GM19455 (cell line): ENCODE data around the gene CACNA2D1.
"Not testable (repeated sequence)": the region's sequence is repeated elsewhere in the genome, so short reads cannot be mapped to it uniquely, and the experiment has no call there.

ENCODE experiments used
- ATAC-seq: cut with Tn5 transposase; IDR thresholded peaks from one replicate; pipeline ENCODE4 v1.9.1; 2021; ENCODE audit not compliant: unreplicated experiment

CACNA2D1 gene

GRCh38 chr7:82393840-82394220 lies 49.7 kb downstream of the CACNA2D1 start:
- no peak for ATAC-seq

DNA sequence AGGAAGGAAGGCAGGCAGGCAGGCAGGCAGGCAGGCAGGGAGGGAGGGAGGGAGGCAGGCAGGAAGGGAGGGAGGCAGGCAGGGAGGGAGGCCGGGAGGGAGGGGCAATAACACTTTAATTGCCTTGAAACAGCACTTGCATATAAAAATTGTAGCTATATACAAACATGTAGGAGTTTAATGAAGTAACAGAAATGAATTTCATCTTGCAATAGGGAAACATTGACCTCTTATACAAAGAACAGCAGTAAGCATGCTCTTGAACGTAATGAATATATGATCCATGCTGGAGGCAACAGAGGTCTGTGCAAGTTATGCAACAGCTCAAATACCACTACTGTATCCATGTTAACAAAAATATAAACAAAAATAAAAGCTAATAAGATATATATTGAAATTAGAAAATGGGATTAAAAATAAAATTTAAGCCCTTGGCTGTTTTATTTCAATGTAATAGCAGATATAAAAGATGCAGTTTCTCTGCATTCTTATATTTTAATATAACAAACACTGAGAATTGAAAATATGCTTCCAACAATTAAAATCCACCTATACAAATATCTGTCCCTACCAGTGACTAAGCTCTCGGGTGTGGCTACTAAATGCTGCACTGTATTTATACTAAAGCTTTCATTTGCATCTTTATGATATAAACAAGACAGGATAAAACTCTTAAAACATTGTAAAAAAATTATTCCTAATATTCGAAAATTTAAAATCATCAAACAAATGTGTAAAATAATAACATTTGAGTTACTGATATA lies 50.3 kb downstream of the CACNA2D1 start:
- no peak for ATAC-seq

- ATAC-seq: no peak
Observed at GRCh38 chr7:82390936-82391335, 52.6 kb downstream of the CACNA2D1 start.

DNA sequence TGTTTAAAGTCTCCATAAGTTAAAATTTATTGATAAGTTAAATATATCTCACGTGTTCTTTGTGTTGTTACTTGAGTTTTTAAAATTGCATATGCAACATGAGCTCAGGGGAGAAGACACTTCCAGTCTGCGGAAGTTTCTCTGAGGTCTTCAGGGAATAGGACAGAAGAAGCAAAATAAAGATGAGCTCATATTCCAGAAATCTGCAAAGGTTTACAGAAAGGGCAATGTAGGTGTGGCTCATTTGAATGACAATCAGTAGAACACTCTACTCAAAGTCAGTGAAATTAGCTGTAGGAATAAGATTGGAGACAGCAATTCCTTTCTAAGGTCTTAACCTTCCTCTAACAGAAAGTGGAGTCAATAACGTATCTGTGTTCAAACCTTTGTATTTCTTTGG lies 53.7 kb downstream of the CACNA2D1 start:
- no peak for ATAC-seq

DNA sequence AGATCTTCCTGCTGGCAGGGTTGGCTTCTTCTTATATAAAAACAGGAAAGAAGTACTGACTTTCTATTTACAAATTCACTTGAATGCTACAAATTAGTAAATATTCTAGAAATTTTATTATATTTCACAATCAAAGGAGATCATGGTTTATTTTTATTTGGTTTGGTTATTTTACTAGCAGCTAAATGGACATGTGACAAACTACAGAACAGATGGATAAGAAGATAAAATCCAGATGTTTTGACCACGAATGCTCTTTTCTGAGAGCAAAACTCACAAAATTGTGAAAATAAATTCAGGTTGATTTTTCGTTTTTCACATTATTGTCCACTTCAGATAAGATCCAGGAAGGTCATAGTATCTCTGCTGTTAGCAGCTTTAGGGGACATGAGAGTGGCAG lies 55.4 kb downstream of the CACNA2D1 start:
- ATAC-seq: no peak

- not testable (repeated sequence) for ATAC-seq
Observed at GRCh38 chr7:82386571-82386970, 57.0 kb downstream of the CACNA2D1 start.

- ATAC-seq: no peak
Observed at GRCh38 chr7:82384779-82385178, 58.8 kb downstream of the CACNA2D1 start.

DNA sequence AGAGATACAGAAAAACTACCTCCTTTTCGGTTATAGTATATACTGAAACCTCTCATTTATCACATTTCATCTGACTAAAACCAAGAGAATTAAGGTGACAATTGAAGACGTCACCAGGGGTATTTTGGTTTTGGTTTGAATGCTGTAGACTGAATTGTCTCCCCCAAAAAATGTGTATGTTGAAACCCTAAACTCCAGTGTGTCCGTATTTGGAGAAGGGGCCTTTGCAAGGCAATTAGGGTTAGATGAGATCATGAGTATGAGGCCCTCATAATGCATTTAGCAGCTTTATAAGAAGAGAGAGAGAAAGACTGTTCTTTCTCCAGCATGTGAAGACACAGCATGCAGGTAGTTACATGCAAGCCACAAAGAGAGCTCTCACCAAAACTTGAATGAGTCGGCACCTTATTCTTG lies 59.5 kb downstream of the CACNA2D1 start:
- no peak for ATAC-seq

DNA sequence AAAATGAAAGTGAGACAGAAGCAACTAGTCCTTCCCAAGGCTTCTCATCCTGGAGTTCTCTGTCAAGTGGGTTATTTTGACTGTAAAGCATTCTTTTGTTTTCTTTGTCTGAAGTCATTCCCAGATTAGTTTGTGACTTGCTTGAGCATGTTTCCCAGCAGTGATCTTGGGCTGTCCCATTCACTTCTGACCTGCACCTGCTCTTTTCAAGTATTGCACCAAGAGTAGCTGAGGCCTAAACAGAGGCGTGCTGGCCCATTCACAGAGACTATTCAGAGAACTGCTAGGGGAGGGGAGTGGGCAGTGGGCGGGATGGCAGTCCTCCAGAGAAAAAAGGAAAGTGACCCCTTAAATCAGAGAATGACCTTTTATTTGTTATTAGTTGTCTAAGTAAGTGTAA lies 61.3 kb downstream of the CACNA2D1 start:
- no peak for ATAC-seq

DNA sequence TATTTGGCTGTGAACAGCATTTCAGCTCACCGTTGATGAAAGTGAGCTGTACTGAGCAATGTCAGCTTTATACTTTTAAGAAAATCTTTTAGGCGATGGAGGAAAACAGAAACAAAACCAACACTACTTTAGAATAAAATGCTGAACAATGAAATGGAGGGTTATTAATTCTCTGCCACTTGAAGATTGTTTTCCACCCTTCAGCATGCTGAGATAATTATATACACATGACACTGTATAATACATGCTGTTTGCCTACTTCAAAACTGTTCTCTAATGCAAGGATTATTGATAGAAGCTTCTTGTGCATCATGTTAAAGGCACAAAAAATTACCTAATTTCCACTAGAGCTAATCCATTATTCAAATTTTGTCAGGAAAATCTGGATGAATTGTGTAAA lies 66.8 kb downstream of the CACNA2D1 start:
- no peak for ATAC-seq

DNA sequence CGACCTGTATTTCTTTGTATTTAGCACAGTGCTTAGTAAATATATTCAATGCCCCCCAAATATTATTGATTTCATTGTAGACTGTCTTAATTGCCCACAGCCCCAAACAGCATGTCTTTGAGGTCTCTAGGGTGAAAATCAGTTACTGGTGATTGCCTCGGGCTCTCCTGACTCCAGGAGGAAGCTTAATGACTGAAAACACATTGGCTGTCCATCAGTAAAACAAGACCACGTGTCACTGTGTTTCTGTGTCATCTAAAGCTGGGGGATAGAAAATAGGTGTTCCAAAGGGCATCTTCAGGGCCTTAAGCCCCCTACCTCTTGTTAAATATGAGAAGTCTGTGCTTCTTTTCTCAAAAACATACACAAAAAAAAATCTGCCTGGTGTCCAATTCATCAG lies 67.9 kb downstream of the CACNA2D1 start:
- no peak for ATAC-seq

DNA sequence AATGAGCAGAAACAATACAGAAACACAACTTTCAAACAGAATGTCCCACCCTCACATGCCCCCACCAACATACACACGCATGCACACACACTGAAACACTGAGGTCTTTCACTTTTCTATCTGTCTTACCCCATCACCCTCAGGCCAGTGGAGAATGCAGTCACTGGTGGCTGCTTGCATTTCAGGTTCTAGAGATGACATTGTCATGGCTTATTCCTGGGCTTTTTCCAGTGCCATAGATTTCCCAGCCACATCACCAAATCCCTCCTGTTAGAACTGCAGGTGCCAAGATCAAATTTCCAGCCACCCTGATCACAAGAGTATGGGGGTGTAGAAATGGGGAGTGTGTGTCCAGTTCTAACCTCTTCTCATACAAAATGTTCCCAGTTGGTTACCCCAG lies 68.4 kb downstream of the CACNA2D1 start:
- no peak for ATAC-seq

DNA sequence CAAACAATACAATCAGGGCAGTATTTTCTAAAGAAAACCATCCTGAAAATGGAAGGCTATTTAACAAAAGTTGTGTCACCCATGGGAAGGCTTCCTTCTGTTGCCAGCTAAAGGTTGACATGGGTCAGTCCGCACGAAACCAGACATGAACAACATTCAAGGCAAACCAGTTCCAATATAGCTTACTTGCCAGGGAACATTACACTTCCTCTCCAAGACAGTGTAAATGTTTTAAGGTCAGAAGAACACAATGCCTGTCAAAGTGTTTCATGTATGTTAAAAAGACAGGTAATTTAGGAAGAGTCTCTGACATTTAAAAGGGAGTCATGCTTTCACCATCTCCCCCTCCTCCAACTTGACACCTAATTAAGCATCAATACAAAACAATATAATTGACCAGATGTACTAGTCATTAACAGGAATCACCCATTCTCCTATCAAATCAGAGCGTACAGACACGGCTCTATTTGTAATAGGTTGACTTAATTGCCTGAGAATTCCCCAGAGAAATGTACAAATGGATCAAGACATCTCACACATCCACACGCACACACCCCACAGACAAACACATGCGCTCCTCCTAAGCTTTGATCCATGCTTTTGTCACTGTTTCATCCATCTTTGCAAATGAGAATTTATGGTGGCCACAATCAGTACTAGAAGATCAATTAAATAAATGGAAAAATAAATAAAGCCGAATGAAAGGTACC lies 69.5 kb downstream of the CACNA2D1 start:
- no peak for ATAC-seq

- no peak for ATAC-seq
Observed at GRCh38 chr7:82364671-82365070, 78.9 kb downstream of the CACNA2D1 start.

DNA sequence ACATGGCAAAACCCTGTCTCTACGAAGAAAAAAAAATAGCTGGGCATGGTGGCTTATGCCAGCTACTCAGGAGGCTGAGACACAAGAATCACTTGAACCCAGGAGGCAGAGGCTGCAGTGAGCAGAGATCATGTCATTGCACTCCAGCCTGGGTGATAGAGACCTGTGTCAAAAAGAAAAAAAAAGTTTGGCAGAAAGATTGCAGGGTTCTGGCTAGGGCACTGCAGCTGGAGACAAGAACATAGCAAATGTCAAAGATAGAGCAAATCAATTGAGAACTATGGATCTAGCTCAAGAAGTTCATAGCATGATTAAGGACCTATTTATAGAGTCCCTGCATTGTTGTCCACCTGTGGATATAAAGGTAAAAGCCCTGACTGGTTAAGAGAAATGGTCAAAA lies 79.5 kb downstream of the CACNA2D1 start:
- ATAC-seq: no peak

DNA sequence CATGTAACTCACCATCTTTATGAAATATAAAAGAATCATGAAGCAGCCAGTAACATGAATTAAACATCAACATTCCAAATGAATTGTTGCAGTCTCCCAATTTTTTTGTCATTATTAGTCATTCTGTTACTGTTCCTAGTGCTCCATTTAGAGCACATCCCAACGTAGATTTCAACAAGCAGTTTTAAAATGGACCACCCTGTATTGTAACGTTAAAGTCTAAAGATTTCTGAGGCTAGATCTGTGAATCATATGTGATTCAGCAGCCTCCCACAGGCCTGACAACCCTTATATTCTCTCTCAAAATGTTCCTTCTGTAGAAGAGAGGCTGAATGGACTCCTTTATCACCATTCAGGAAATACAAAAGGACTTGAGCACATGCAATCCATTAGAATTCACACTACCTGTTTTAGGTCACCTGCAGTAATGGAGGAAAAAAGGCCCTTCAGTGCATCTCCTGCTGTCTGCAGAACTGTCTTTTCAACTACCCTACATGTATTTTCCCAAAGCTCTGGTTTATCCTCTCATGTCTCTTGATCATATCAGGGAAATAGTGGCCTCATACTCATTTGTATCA lies 81.4 kb downstream of the CACNA2D1 start:
- ATAC-seq: no peak

GRCh38 chr7:82360591-82361368 lies 82.8 kb downstream of the CACNA2D1 start:
- ATAC-seq: no peak

- no peak for ATAC-seq
Observed at GRCh38 chr7:82359426-82359825, 84.2 kb downstream of the CACNA2D1 start.

DNA sequence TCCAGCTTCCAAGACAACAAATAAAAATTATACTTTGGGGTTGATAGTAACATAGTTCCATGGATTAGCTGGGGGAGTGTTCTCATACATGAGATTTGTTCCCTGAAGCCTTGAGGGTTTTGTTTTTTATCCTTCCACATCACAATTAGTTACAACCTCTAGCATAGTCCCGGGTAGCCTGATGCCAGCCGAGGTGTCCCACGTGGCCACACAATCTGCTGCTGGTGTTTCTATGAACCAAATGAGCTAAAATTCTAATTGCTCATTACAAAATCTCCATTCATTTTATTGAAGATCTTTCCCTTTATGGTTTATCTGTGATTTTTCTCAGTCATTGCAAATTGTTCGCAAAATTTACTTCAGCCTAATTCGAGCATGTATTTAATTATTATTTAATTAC lies 84.7 kb downstream of the CACNA2D1 start:
- ATAC-seq: no peak

DNA sequence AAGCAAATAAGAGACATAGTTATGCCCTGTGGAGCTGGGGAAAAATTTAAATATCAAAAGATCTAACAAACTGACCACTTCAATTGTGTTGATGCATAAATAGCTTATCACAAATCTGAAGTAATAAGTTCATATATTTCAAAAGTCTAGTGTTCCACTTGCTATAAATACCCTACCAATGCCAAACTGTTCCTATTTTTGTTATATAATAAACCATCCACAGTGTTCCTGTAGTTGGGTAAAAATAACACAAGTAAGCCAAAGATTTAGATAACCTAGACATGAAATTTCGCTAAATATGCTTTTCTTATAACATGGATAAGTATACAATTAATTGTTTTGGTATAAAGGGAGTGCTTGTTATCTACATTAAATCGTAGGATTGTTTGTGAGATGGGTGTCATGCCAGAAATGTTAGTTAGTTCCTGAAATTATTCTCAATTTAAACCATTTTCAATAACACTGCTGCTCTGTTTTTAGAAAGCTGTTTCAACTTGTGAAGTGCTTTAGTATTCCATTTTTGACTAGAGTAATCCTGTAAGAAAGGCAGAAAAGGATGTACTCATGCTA lies 85.5 kb downstream of the CACNA2D1 start:
- ATAC-seq: no peak

DNA sequence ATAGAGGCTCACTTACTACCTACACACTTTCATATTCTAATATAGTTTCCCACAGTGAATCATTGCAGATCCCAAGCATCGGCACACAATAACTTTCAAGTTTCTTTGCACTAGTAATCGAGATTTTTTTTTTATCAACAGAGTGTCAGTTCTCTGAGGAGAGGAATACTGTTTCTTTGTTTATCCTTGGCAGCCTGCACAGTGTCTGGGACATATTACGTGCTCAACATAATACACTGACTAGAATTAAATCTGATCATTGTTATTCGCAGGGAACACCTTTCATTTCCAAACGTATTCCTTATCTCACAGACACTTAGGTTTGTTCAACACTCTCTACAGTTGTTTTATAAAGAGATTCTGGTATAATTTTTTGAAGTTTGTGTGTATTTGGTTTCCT lies 95.3 kb downstream of the CACNA2D1 start:
- ATAC-seq: no peak
